ENCODE results near the gene HK1.

- TF ChIP-seq CTCF (IDR thresholded peaks at IDR 0.05) (no peak), EP300 (IDR thresholded peaks at IDR 0.05) (no peak)
Measured at GRCh38 chr10:69234447-69234846, 43.8 kb upstream of the HK1 start.

Data from tibial nerve (tissue), 4 donors.